Keratinocyte (primary cell): Measurements from ENCODE around the gene RALGAPA2. TPM values are rescaled to one million over a fixed set of nuclear protein-coding genes. Genes with fewer than 3 reads are reported as not detected.
A peak's percentile ranks its signal among the peaks of the same experiment; 100 is the strongest.

ENCODE experiments used
- DNase-seq: peaks from one replicate; pipeline ENCODE4 v3.0.0-alpha.2; 2011; ENCODE audit warnings: low read depth, missing footprints, low spot score
- FAIRE-seq: peaks from 2 replicates; lab custom pipeline; 2011; peaks lifted over from hg19 to GRCh38; lab: Jason Lieb, UNC
- H2AFZ ChIP-seq: 2 replicates; pipeline ENCODE4 v1.6.0; 2012; ENCODE audit warnings: low read length, control low read depth, inconsistent platforms; ENCODE audit not compliant: control insufficient read depth
- H3K27ac ChIP-seq: 2 replicates; pipeline ENCODE4 v1.5.1; 2011; ENCODE audit warnings: low read length; ENCODE audit not compliant: control insufficient read depth, insufficient read depth
- H3K27me3 ChIP-seq: 3 replicates; pipeline ENCODE4 v1.6.0; 2011; ENCODE audit warnings: low read length; ENCODE audit not compliant: control insufficient read depth, insufficient read depth; ENCODE audit errors: extremely low read depth
- H3K36me3 ChIP-seq, 2 experiments: 2 replicates in 1 of 2; 3 replicates in 1 of 2; pipeline ENCODE4 v1.5.1; 2011; ENCODE audit warnings: low read length in 2 of 2, mild to moderate bottlenecking in 1 of 2; ENCODE audit not compliant: control insufficient read depth in 2 of 2, insufficient read depth in 2 of 2; ENCODE audit errors: extremely low read depth in 1 of 2
- H3K4me1 ChIP-seq: 3 replicates; pipeline ENCODE4 v1.5.1; 2011; ENCODE audit warnings: low read length; ENCODE audit not compliant: control insufficient read depth, insufficient read depth; ENCODE audit errors: extremely low read depth
- H3K4me2 ChIP-seq: 3 replicates; pipeline ENCODE4 v1.6.0; 2011; ENCODE audit warnings: low read depth, low read length; ENCODE audit not compliant: control insufficient read depth, insufficient read depth; ENCODE audit errors: extremely low read depth
- H3K4me3 ChIP-seq, 3 experiments: fragments of 200-600 bp in 1 of 3; sonication (generic) in 1 of 3; 2 replicates in 2 of 3; 3 replicates in 1 of 3; pipeline ENCODE4 v1.5.1; 2011 to 2016; ENCODE audit warnings: low read length in 3 of 3, mild to moderate bottlenecking in 3 of 3, control low read depth in 2 of 3, inconsistent platforms in 1 of 3, low read depth in 1 of 3, mixed read lengths in 1 of 3, mixed run types in 1 of 3, moderate library complexity in 1 of 3; ENCODE audit not compliant: control insufficient read depth in 2 of 3, insufficient read depth in 2 of 3; ENCODE audit errors: extremely low read depth in 1 of 3
- H3K79me2 ChIP-seq: 2 replicates; pipeline ENCODE4 v1.6.0; 2012; ENCODE audit warnings: low read length; ENCODE audit not compliant: control insufficient read depth, insufficient read depth
- H3K9ac ChIP-seq: 3 replicates; pipeline ENCODE4 v1.6.0; 2011; ENCODE audit warnings: low read length; ENCODE audit not compliant: control insufficient read depth, insufficient read depth; ENCODE audit errors: extremely low read depth
- H3K9me1 ChIP-seq: 3 replicates; pipeline ENCODE4 v1.6.0; 2011; ENCODE audit warnings: low read length; ENCODE audit not compliant: control insufficient read depth, insufficient read depth; ENCODE audit errors: extremely low read depth
- H3K9me3 ChIP-seq: 2 replicates; pipeline ENCODE4 v1.5.1; 2012; ENCODE audit warnings: low read depth, low read length; ENCODE audit not compliant: control insufficient read depth
- H4K20me1 ChIP-seq: 3 replicates; pipeline ENCODE4 v1.6.0; 2011; ENCODE audit warnings: low read length; ENCODE audit not compliant: control insufficient read depth, insufficient read depth; ENCODE audit errors: extremely low read depth
- CTCF ChIP-seq, 3 experiments: IDR thresholded peaks in 1 of 3; conservative IDR thresholded peaks in 1 of 3; optimal IDR thresholded peaks in 1 of 3; 2 replicates in 2 of 3; 3 replicates in 1 of 3; pipeline versions ENCODE3 to v1.5.1; 2011; ENCODE audit warnings: low read length in 3 of 3, mild to moderate bottlenecking in 3 of 3, moderate library complexity in 2 of 3, control low read depth in 1 of 3, inconsistent platforms in 1 of 3; ENCODE audit not compliant: insufficient read depth in 2 of 3; ENCODE audit errors: extremely low read depth in 1 of 3
- EZH2 ChIP-seq: IDR thresholded peaks from one replicate; pipeline ENCODE4 v1.6.1; 2012; ENCODE audit warnings: inconsistent platforms, mild to moderate bottlenecking, low read length, moderate library complexity
- dilution Hi-C: fragments of 300-500 bp; cut with MboI; formaldehyde crosslinking; loops from one replicate; pipeline ENCODE4 v1.7.0; 2020; ENCODE audit warnings: low sequenced_read_pairs; ENCODE audit not compliant: extremely low pct_ligation_motif_present
- polyA plus RNA-seq, 5 experiments: library from polyadenylated mRNA; depleted of rRNA in 3 of 5; stranded (reverse) in 3 of 5; stranded (forward) in 1 of 5; unstranded in 1 of 5; fragments of >200 nt; gene quantifications; 1 replicate in 1 of 5; 2 replicates in 3 of 5; 3 replicates in 1 of 5; pipeline versions ENCODE4 v1.2.1 to v1.2.3, GENCODE V29; 2011 to 2012; ENCODE audit warnings: missing spikeins in 2 of 5, low read depth in 1 of 5, low replicate concordance in 1 of 5

Gene RALGAPA2
- polyA plus RNA-seq, 1 donor (not counting 4 experiments of a cell fraction or from before 2014, with no cell fraction given): 3.2 TPM

- Histone ChIP-seq H3K27ac (no peak overlapping the region), H2AFZ (no peak overlapping the region)
Measured at GRCh38 chr20:20520776-20521175, 191.7 kb downstream of the RALGAPA2 start.

GRCh38 chr20:20519269-20519668 lies 193.2 kb downstream of the RALGAPA2 start:
- Histone ChIP-seq H3K9me3 (peaks cover 5% of the 10 kb centered on the region), H3K9ac (no peak overlapping the region), H3K4me3 (no peak overlapping the region), H3K4me1 (peaks cover 12% of the 10 kb centered on the region), H3K79me2 (no peaks in the 10 kb centered on the region), H2AFZ (no peak overlapping the region), H3K4me2 (no peak overlapping the region), H3K27me3 (no peaks in the 10 kb centered on the region), H3K27ac (no peak overlapping the region), H3K36me3 (peaks cover 0 to 3% of the 10 kb centered on the region in 2 experiments), H3K9me1 (no peaks in the 10 kb centered on the region), H4K20me1 (no peaks in the 10 kb centered on the region)
- no peak for FAIRE-seq
- no peak for DNase-seq
- no peak for TF ChIP-seq EZH2
- no peak for TF ChIP-seq CTCF (optimal IDR thresholded peaks at IDR 0.05 in 1 of 3, IDR thresholded peaks at IDR 0.05 in 1 of 3, conservative IDR thresholded peaks at IDR 0.05 in 1 of 3; ENCODE audit: extremely low read depth in 1 of 3, insufficient read depth in 2 of 3, low read length in 3 of 3)
- dilution Hi-C loops: no loop called here

More at GRCh38 chr20:20520776-20521175, 191.7 kb downstream of the RALGAPA2 start:
- dilution Hi-C loops: no loop called here
- TF ChIP-seq CTCF (optimal IDR thresholded peaks at IDR 0.05 in 1 of 3, IDR thresholded peaks at IDR 0.05 in 1 of 3, conservative IDR thresholded peaks at IDR 0.05 in 1 of 3; ENCODE audit: extremely low read depth in 1 of 3, insufficient read depth in 2 of 3, low read length in 3 of 3): no peak
- TF ChIP-seq EZH2: no peak
- Histone ChIP-seq H3K4me3 (no peak overlapping the region), H3K4me1 (peaks cover 12% of the 10 kb centered on the region), H3K4me2 (peak overlapping the region; percentile 18), H3K27me3 (no peaks in the 10 kb centered on the region), H3K36me3 (no peaks in the 10 kb centered on the region), H3K79me2 (no peaks in the 10 kb centered on the region), H3K9me3 (no peaks in the 10 kb centered on the region), H4K20me1 (no peaks in the 10 kb centered on the region), H3K9ac (no peak overlapping the region), H3K9me1 (no peaks in the 10 kb centered on the region)
- peak; percentile 7 for DNase-seq
- peak; percentile 84 for FAIRE-seq
